ENCODE data around the gene C10orf90.

DNA sequence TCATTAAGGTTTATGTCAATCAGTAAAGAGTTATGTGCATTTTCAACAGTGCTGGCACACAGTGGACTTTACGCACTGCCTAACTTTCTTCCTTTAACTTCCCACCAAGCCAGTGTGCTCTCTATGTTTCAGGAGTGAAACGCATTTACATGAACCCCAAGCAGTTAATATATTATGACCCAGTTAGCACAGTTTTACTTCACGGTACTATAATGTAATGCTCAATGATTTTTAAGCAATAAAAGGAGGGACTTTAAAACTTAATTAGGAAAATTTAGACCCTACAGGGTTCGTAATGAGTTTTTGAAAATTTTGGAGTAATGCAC, 100.3 kb downstream of the C10orf90 start:
- no peak for TF ChIP-seq EZH2 (IDR thresholded peaks at IDR 0.05)
- no peak for TF ChIP-seq POLR2AphosphoS5 (IDR thresholded peaks at IDR 0.05; ENCODE audit: borderline replicate concordance, low read depth, low read length)
- TF ChIP-seq FOXP2 (optimal IDR thresholded peaks at IDR 0.05; ENCODE audit: control extremely low read depth, extremely low read length, insufficient read depth), result no peak
